ENCODE results near the gene AAMP. TPM values are rescaled to one million over a fixed set of nuclear protein-coding genes. Genes with fewer than 3 reads are reported as not detected.
A peak's percentile ranks its signal among the peaks of the same experiment; 100 is the strongest.
"Not testable (repeated sequence)": the region's sequence is repeated elsewhere in the genome, so short reads cannot be mapped to it uniquely, and the experiment has no call there.

AAMP gene, protein sequence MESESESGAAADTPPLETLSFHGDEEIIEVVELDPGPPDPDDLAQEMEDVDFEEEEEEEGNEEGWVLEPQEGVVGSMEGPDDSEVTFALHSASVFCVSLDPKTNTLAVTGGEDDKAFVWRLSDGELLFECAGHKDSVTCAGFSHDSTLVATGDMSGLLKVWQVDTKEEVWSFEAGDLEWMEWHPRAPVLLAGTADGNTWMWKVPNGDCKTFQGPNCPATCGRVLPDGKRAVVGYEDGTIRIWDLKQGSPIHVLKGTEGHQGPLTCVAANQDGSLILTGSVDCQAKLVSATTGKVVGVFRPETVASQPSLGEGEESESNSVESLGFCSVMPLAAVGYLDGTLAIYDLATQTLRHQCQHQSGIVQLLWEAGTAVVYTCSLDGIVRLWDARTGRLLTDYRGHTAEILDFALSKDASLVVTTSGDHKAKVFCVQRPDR
- polyA plus RNA-seq (ENCODE audit: insufficient read length in 12 of 12): 10 to 100 TPM in 11 of 12 donors, not detected in 1; 74.7 to 93.4 (median 82.9) TPM
- long read RNA-seq, donor 1, transcript AAMP-201 (11 exons, 1,886 nt): major isoform, 28 of 114 reads
- long read RNA-seq, donor 1, partial matches to known transcripts: 80 of 114 reads
- long read RNA-seq, donor 1, other reads (novel, unspliced or antisense): 0 of 114 reads
- long read RNA-seq, donor 2, transcript AAMP-201 (11 exons, 1,886 nt): major isoform, 41 of 46 reads
- long read RNA-seq, donor 2, partial matches to known transcripts: 0 of 46 reads
- long read RNA-seq, donor 2, other reads (novel, unspliced or antisense): 0 of 46 reads
- long read RNA-seq, donor 3, transcript AAMP-201 (11 exons, 1,886 nt): major isoform, 15 of 20 reads
- long read RNA-seq, donor 3, partial matches to known transcripts: 0 of 20 reads
- long read RNA-seq, donor 3, other reads (novel, unspliced or antisense): 0 of 20 reads
- long read RNA-seq, donor 4, transcript AAMP-201 (11 exons, 1,886 nt): major isoform, 10 of 13 reads
- long read RNA-seq, donor 4, partial matches to known transcripts: 0 of 13 reads
- long read RNA-seq, donor 4, other reads (novel, unspliced or antisense): 0 of 13 reads
- long read RNA-seq, donor 5, transcript AAMP-201 (11 exons, 1,886 nt): major isoform, 37 of 50 reads
- long read RNA-seq, donor 5, partial matches to known transcripts: 5 of 50 reads
- long read RNA-seq, donor 5, other reads (novel, unspliced or antisense): 0 of 50 reads
- long read RNA-seq, donor 6, transcript AAMP-201 (11 exons, 1,886 nt): major isoform, 10 of 13 reads
- long read RNA-seq, donor 6, partial matches to known transcripts: 0 of 13 reads
- long read RNA-seq, donor 6, other reads (novel, unspliced or antisense): 0 of 13 reads
- long read RNA-seq, donor 7, transcript AAMP-201 (11 exons, 1,886 nt): major isoform, 11 of 18 reads
- long read RNA-seq, donor 7, partial matches to known transcripts: 0 of 18 reads
- long read RNA-seq, donor 7, other reads (novel, unspliced or antisense): 0 of 18 reads
- long read RNA-seq, donor 8, transcript AAMP-201 (11 exons, 1,886 nt): major isoform, 17 of 25 reads
- long read RNA-seq, donor 8, partial matches to known transcripts: 0 of 25 reads
- long read RNA-seq, donor 8, other reads (novel, unspliced or antisense): 0 of 25 reads
- long read RNA-seq, donor 9, transcript AAMP-201 (11 exons, 1,886 nt): major isoform, 18 of 139 reads
- long read RNA-seq, donor 9, partial matches to known transcripts: 112 of 139 reads
- long read RNA-seq, donor 9, other reads (novel, unspliced or antisense): 5 of 139 reads
- long read RNA-seq, donor 10, transcript AAMP-201 (11 exons, 1,886 nt): major isoform, 24 of 34 reads
- long read RNA-seq, donor 10, partial matches to known transcripts: 5 of 34 reads
- long read RNA-seq, donor 10, other reads (novel, unspliced or antisense): 0 of 34 reads
- long read RNA-seq, donor 11, transcript AAMP-201 (11 exons, 1,886 nt): major isoform, 27 of 227 reads
- long read RNA-seq, donor 11, partial matches to known transcripts: 53 of 227 reads
- long read RNA-seq, donor 11, other reads (novel, unspliced or antisense): 142 of 227 reads

DNA sequence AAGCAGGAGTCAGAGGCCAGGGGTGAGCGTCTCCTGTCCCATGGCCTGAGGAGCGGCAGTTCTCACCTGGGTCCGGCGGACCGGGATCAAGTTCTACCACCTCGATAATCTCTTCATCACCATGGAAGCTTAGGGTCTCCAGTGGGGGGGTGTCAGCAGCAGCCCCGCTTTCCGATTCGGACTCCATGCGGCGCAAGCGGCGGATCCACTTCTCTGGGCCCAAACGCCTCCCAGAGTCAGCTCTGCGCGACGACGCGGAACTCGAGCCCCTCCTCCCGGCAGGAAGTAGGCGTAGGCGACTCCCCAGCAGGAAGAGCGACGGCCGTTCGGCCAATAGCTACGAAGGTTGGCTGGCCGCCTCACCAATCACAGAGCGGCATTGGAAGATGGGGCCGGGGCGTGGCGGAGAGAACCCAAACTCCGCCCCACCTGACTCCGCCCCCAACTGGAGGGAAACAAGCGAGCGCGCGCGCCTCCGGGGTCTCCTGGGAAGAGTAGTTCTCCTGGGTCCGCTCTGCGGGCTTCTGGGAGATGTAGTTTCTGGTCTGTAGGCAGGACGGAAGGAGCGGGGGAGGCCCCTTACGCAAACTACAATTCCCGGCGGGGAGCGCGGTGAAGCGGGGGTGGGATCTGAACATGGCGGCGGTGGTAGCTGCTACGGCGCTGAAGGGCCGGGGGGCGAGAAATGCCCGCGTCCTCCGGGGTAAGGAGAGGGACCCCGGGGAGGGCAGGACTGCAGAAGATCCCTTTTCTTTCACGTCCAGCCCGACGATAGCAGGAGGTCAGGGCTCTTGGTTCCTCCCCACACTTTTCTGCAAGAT, at the start of gene AAMP, which contains the start of gene PNKD:
Gene AAMP, minus strand, starts transcription at position 238 of the 821 bp plus-strand sequence. Its CDS starts 51 bp downstream, at position 187.
Gene PNKD, plus strand, starts transcription at position 620 of the 821 bp plus-strand sequence. Its CDS starts 17 bp downstream, at position 637.
- DNase-seq: peak; percentile 100

DNA sequence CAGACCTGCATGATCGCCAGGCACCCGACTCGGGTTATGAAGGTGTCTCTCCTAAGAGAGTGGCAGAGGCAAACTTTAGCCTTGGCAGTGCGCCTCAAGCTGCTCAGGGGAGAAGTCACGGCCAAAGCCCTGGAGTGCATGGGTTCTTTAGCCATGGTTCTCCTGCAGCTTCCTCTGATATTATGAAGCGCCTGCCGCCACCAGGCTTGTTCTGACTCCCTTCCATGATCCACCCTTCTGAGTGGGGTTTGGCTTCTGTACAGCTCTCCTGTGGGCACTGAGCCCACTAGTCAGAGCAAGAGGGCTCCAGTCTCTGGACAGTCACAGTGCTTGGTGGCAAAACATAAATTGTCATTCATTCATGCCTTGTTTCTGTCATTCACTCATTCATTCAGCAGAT, 48.3 kb upstream of the AAMP start:
- DNase-seq: no peak

DNA sequence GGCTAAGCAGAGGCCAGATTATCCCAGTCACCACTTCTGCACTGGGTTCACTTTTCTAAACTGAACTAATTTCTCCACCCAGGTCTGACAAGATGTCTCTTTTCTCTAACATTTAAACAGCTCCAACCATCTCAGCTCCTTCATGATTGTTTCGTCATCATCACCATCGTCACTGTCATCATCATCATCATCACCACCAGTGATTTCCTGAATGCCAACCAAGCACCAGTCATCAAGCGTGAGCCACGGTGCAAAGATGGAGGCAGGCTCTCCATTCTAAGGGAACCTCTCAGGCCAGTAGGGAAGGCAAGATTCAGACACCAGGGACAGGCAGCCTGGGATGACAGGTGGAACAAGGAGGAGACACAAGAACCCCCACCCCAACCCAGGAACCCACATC, 47.9 kb upstream of the AAMP start:
- DNase-seq: no peak

DNA sequence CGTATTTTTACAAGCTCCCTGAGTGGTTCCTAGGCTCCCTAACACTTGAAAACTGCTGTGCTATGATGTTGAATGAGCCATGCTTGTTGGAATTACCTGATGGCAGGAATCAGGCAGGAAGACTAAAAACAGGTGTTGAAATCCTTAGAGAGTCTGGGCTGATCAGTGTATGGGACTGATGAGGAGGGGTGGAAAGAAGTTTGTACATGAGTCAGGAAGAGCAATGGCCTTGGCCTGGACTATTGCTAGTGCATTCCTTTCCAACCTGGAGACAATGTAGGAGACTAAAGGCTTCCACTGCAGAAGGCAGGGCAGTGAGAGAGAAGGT, 47.3 kb upstream of the AAMP start:
- no peak for DNase-seq

DNA sequence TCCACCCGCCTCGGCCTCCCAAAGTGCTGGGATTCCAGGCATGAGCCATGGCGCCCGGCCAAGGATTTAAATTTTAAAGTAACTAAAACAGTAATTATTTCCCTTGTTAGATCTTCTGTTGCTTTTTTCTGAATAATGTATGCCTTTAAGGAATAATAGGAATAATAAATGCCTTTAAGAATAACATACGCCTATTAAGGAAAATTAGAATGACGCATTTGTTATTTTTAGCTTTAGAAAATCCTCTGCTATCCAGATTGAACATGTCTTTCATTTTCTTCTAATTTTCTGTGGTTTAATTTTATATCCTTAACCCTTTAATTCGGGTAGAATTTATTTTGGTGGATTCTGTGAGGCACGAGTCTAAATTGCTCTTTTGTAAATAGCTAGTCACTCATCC, 45.5 kb upstream of the AAMP start:
- no peak for DNase-seq

DNA sequence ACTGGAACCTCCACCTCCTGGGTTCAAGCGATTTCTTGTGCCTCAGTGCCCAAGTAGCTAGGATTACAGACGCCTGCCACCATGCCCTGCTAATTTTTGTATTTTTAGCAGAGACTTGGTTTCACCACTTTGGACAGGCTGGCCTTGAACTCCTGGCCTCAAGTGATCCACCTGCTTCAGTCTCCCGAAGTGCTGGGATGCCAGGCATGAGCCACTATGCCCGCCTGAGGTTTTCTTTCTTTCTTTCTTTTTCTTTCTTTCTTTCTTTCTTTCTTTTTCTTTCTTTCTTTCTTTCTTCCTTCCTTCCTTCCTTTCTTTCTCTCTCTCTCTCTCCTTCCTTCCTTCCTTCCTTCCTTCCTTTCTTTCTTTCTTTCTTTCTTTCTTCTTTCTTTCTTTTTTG, 44.8 kb upstream of the AAMP start:
- not testable (repeated sequence) for DNase-seq

DNA sequence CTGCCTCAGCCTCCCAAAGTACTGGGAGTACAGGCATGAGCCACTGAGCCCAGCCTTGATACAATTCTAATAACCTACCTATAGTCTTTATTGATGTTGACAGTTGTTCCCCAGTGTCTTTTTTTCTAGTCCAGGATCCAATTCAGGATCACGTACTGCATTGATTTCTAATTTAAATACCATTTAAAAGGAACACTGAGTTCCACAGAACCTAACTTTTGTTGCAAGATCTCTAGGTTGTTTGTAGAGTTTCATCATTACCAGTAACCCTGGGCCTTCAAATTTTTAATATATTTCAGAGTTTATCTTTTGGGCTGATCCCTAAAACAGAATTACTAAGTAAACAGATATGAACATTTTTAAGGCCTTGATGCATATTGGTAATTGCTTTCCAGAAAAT, 43.4 kb upstream of the AAMP start:
- DNase-seq: no peak

DNA sequence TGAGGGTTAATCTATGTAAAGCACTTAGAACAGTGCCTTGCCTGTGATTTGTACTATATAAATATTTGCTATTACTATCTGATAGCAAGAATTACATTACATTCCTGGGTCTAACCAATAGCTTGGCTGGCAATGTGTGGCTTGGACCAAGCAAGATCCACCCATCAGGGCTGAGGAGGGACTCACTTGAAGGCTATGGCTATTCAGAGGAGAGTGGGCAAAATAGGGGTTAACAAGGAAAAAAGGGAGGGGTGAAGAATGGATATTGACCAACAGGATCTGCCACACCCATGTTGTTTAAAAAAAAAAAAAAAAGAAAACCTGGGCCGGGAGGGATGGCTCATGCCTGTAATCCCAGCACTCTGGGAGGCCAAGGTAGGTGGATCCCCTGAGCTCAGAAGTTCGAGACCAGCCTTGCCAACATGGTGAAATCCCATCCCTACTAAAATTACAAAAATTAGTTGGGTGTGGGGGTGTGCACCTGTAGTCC, 42.4 kb upstream of the AAMP start:
- DNase-seq: no peak

DNA sequence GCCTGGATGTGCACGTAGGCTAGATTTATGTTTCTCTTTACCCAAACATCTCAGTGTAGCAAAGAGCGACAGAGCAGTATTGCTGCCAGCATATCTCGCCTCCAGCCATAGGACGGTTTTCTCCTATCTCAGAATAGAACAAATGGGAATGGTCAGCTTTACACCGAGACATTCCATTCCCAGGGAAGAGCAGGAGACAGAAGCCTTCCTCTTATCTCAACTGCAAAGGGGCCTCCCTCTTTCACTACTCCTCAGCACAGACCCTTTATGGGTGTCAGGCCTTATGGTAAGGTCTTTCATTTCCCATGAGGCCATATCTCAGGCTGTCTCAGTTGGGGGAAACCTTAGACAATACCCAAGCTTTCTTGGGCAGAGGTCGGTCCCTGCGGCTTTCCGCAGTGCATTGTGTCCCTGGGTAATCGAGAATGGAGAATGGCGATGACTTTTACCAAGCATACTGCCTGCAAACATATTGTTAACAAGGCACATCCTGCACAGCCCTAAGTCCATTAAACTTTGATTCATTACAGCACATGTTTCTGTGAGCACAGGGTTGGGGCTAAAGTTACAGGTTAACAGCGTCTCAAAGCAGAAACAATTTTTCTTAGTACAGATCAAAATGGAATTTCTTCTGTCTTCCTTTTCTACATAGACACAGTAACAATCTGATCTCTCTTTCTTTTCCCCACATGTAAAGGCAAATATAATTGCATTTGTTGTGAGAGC, 41.8 kb upstream of the AAMP start:
- not testable (repeated sequence) for DNase-seq

DNA sequence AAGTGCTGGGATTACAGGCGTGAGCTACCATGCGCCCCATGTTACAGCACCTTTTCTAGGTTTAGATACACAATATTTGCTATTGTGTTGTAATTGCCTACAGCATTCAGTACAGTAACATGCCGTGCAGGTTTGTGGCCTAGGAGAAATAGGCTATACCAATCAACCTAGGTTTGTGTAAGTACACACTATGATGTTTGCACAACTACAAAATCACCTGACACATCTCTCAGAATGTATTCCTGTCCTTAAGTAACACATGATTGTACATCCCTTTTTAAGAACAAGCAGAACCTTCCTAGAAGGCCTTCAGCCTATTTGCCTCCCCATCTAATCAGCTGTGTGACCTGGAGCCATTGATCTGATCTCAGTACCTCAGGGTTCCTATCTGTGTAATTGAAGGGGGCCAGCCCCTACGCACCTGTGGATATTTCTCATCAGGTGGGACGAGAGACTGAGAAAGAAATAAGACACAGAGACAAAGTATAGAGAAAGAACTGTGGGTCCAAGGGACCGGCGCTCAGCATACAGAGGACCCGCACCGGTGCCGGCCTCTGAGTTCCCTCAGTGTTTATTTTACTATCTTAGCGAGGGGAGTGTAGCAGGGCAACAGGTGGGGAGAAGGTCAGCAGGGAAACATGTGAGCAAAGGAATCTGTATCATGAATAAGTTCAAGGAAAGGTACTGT, 41.1 kb upstream of the AAMP start:
- no peak for DNase-seq

DNA sequence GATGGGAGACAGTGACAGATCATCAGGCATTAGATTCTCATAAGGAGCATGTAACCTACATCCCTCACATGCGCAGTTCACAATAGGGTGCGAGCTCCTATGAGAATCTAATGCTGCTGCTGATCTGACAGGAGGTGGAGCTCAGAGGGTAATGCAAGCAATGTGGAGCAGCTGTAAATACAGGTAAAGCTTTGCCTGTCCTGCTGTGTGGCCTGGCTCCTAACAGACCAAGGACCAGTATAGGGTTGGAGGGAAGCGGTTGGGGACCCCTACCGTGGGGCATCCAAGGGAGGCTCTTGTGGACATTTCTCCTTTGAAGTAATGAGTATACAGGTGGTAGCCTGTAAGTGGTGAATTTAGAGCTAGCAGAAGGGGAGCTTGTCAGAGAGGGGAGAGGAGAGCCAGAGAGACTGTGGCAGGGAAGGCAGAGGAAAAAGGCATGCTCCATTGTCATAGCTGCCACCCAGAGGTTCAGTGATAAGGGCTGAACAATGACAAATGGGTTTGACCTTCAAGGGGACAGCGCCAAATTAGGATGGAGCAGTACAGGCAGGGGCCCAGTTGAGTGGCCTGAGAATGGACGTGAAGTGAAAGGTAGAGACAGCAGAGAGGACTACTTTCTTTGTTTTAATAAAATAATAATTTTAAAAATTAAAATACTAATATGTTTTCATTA, 37.6 kb upstream of the AAMP start:
- DNase-seq: no peak

DNA sequence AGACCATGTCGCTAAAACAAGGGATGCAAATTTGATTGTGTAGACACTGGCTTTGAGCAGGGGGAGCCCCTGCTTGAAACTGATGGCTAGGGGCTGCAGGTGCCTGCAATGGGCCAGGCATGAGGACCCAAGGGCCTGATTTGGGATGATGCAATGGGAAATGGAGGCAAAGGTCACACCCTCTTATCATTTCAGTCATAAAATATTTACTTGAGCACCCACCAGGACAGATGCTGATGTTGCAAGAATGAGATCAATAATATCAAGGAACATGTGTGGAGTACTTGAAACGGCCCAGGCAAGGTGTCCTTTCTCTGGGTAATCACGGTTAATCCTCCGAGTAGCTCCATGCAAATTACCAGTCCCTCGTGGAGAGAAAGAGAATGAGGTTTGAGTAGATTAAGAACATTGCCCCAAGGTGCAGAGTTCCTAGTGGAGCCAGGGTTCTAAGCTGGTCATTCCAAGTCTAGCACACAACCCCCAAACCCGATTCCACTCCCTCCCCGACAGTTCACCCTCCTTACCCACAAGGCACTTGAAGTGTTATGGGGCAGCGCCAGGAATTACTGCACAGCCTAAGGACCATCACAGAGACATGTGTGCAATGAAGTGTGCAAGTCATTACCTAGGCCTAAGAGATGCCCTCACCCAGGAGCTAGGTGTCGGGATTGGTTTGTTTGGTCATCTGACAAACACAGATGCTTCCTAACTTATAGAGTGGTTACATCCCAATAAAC, 36.4 kb upstream of the AAMP start:
- no peak for DNase-seq

DNA sequence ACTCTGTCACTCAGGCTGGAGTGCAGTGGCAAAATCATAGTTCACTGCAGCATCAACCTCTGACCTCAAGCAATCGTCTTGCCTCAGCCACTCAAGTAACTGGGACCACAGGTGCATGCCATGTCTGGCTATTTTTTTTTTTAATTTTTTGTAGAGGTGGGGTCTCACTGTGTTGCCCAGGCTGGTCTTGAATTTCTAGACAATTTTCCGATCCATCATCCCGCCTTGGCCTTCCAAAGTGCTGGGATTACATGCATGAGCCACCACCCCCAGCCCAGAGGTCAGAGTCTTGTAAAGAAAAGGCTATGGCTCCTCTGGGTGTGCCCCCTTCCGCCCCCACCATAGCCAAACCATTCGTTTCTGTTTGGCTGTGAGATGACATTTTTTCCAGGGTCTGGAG, 35.4 kb upstream of the AAMP start:
- DNase-seq: no peak

DNA sequence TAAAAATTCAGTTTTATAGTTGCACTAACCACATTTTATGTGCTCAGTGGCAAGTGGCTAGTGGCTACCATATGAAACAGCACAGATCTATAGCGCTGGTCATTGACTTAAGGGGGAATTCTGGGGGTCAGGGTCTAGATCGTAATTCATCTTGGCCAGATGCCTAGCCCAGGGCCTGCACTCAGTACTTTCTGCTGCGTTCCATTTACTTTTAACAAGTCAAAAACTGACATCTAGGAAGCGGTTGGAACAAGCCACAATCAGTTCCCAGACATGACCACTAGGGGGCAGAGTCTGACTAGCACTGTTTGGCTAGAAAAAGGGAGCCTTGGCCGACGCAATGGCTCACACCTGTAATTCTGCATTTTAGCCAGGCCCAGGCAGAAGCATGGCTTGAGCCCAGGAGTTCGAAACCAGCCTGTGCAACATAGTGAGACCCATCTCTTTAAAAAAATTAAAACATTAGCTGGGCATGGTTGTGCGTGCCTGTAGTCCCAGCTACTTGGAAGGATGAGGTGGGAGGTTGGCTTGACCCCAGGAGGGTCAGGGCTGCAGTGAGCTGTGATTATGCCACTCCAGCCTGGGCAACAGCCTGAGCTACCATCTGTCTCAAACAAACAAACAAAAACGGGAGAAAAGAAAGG, 31.4 kb upstream of the AAMP start:
- DNase-seq: peak; percentile 88

DNA sequence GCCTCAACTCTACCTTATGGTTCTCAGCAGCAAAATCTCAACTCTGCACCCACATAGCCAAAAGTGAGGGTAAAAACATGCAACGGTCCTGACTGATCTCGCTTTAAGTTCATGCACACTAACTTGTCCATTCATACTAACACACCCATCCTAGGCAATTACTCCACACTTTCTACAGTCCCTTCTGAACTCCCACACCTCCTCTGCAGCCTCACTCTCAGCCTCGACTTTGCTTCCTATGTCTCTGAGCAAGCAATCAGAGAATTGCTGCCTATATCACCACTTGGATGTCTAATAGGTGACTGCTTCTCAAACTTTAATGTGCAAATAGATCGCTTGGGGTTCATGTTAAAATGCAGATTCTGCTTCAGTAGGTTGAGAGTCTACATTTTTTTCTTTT, 30.2 kb upstream of the AAMP start:
- no peak for DNase-seq

DNA sequence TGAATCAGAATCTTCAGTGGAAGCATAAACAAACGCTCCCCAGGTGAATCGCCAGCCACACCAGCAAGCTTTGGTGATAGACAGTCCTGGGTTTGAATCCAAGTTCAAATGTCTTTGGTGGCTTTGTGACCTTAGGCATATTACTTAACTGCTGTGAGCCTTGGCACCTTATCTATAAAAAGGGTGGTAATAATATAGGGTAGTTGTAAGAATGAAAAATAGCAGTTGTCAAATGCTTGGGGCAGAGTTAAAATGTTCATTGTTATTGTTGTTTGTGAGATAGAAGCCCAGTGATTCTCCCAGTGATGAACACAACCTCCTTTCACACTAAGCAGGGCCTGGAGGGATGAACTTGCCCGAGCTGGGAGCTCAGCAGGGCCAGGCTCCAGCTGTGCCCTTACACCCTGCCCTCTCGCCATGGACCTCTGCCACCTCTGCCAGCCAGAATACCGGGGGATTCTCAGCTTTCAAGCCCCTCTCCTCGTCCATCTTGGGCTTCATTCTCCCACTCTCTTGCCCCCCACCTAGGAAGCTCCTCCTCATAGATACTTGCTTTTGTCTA, 28.5 kb upstream of the AAMP start:
- DNase-seq: no peak

All from muscle of arm (tissue), 14 donors.